Islet of Langerhans (tissue), 1 donor: ENCODE measurements around the gene DCDC2B.
"Not testable (repeated sequence)": the region's sequence is repeated elsewhere in the genome, so short reads cannot be mapped to it uniquely, and the experiment has no call there.

ENCODE experiments used
- FAIRE-seq: peaks from one replicate; lab custom pipeline; 2011; peaks lifted over from hg19 to GRCh38; lab: Jason Lieb, UNC

The DCDC2B gene

GRCh38 chr1:32228771-32229170 lies 19.9 kb downstream of the DCDC2B start:
- no peak for FAIRE-seq

- no peak for FAIRE-seq
Observed at GRCh38 chr1:32231843-32232432, 23.0 kb downstream of the DCDC2B start.

- no peak for FAIRE-seq
Observed at GRCh38 chr1:32232558-32233304, 23.8 kb downstream of the DCDC2B start.

GRCh38 chr1:32234792-32235191 lies 25.9 kb downstream of the DCDC2B start:
- FAIRE-seq: no peak

- no peak for FAIRE-seq
Observed at GRCh38 chr1:32239337-32239736, 30.4 kb downstream of the DCDC2B start.

- no peak for FAIRE-seq
Observed at GRCh38 chr1:32239790-32240139, 30.9 kb downstream of the DCDC2B start.

- no peak for FAIRE-seq
Observed at GRCh38 chr1:32240140-32240951, 31.5 kb downstream of the DCDC2B start.

- no peak for FAIRE-seq
Observed at GRCh38 chr1:32241001-32241763, 32.3 kb downstream of the DCDC2B start.

GRCh38 chr1:32242341-32242851 lies 33.5 kb downstream of the DCDC2B start:
- FAIRE-seq: no peak

GRCh38 chr1:32246888-32247273 lies 38.0 kb downstream of the DCDC2B start, which contains the start of gene FAM167B:
FAM167B (plus strand) TSS chr1:32247222; CDS start chr1:32247422, 200 bp downstream.
- no peak for FAIRE-seq

- FAIRE-seq: no peak
Observed at GRCh38 chr1:32247452-32247851, 38.6 kb downstream of the DCDC2B start.

- FAIRE-seq: no peak
Observed at GRCh38 chr1:32247983-32248889, 39.3 kb downstream of the DCDC2B start.

GRCh38 chr1:32249831-32250525 lies 41.1 kb downstream of the DCDC2B start:
- no peak for FAIRE-seq

- no peak for FAIRE-seq
Observed at GRCh38 chr1:32250893-32251716, 42.2 kb downstream of the DCDC2B start, which contains the start of gene LCK. LCK (plus strand) TSS chr1:32251265; CDS start chr1:32274330, 23,065 bp downstream.

GRCh38 chr1:32255072-32256071 lies 46.5 kb downstream of the DCDC2B start:
- no peak for FAIRE-seq

- no peak for FAIRE-seq
Observed at GRCh38 chr1:32256473-32257226, 47.8 kb downstream of the DCDC2B start.

GRCh38 chr1:32257227-32257508 lies 48.3 kb downstream of the DCDC2B start:
- FAIRE-seq: no peak

GRCh38 chr1:32263236-32263593 lies 54.3 kb downstream of the DCDC2B start:
- not testable (repeated sequence) for FAIRE-seq
